ENCODE results near the gene POLL.

The POLL gene

DNA sequence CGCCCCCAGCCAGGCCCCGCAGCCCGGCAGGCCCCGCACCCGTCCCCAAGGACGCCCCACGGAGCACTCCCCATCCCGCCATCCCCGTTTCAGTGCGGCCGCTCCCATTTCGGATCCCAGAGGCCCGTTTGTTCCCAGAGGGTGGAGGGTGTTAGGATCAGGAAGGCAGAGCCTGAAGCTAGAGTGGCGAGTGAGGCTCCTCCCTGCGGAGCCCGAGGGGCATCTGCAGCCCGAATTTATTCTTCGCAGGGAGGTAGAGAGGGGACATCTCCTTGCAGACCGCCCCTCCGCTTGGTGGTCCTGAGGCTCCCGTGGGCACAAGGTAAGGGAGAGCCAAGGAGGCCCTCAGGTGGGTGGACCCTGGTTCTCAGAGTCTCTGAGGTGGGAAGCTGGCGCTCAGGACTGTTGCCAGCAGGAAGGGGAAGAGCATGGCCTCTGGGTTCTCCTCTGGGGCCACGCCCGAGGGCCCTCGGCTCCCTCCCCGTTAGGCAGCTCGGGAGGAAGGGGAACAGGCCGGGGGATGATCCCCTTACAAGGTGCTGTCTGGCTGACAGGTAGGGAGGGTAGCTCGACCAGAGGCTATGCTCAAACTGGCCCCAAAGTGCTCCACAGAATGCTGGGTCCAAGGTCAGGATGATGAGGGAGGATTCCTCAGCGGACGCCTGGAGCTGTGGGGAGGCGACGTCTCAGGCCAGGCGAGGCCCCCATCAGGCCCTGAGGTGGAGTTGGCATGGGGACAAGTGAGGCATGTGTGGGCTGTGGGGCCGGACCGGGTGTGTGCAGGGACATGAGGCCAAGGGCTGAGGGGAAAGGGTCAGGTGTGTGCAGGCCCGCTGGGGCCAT, 17.4 kb downstream of the POLL start:
- Histone ChIP-seq H3K36me3 (ENCODE audit: insufficient read depth, low read length) (no peaks in the 10 kb centered on the region), H3K9me3 (replicated peaks; ENCODE audit: low read length) (no peaks in the 10 kb centered on the region), H3K9ac (ENCODE audit: low read depth, low read length) (peak overlapping the region; percentile 77), H3K4me3 (ENCODE audit: low read length) (peak overlapping the region; percentile 77), H3K4me1 (ENCODE audit: control insufficient read depth, insufficient read depth, low read length) (peaks cover 23% of the 10 kb centered on the region), H3K4me2 (ENCODE audit: low read length) (peak overlapping the region; percentile 99), H3K27me3 (ENCODE audit: control insufficient read depth, insufficient read depth, low read length) (peaks cover 37% of the 10 kb centered on the region)

DNA sequence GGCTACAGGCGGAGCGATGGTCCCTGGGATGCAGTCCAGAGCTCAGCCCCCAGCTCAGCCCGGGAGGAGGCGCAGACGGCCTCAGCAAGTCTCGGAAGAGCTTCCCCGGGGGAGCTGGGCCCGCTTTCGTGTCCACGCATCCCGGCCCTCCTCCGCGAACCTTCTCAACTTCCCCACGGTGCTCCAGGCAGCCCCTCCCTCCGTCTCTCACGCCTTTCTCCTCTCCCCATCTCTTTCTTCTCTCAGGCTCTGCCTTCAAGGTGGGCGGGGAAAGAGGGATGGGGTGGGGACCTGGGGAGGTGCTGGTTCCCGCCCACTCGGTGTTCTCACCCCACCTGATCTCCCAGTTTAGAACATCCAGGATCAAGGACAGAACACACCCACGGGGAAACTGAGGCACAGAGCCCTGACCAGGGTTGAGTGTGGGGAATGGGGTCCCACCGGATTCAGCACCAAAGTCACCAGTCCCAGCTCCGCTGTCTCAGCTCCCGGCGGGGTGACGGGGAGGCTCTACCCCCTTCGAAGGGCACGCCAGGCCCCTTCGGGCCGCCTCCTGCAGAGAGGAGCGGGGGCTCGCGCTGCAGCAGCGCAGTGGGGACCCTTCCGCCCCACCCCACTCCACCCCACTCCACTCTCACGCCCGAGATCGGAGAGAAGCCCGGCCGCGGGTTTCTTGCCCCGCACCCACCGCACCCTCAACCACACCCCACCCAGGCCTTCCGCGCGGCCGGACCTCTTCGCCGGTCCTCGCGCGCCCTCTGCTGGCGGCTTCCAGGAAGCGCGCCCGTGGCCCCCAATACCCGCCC, 18.2 kb downstream of the POLL start:
- Histone ChIP-seq H3K9me3 (replicated peaks; ENCODE audit: low read length) (no peaks in the 10 kb centered on the region), H3K27me3 (ENCODE audit: control insufficient read depth, insufficient read depth, low read length) (peaks cover 41% of the 10 kb centered on the region), H3K9ac (ENCODE audit: low read depth, low read length) (peak overlapping the region; percentile 77), H3K4me2 (ENCODE audit: low read length) (peak overlapping the region; percentile 99), H3K36me3 (ENCODE audit: insufficient read depth, low read length) (no peaks in the 10 kb centered on the region), H3K4me1 (ENCODE audit: control insufficient read depth, insufficient read depth, low read length) (peaks cover 23% of the 10 kb centered on the region), H3K4me3 (ENCODE audit: low read length) (peak overlapping the region; percentile 77)

DNA sequence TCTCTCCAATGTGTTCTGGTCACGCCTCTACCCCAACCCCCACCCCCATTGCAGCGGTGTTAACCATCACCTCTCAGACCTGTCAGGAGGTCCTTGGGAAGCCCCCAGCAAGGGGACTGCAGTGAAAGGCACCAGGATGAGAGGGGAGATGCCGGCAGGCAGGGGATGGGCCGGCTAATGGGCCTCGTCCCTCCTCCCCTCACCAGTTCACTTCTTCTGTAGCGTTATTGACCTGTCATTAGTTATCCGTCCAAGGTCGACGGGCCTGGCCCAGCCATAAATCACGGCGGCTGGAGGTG, 18.8 kb downstream of the POLL start:
- Histone ChIP-seq H3K4me2 (ENCODE audit: low read length) (peak overlapping the region; percentile 99), H3K4me1 (ENCODE audit: control insufficient read depth, insufficient read depth, low read length) (peaks cover 23% of the 10 kb centered on the region), H3K9ac (ENCODE audit: low read depth, low read length) (no peak overlapping the region), H3K27me3 (ENCODE audit: control insufficient read depth, insufficient read depth, low read length) (peaks cover 41% of the 10 kb centered on the region), H3K9me3 (replicated peaks; ENCODE audit: low read length) (no peaks in the 10 kb centered on the region), H3K36me3 (ENCODE audit: insufficient read depth, low read length) (no peaks in the 10 kb centered on the region), H3K4me3 (ENCODE audit: low read length) (peak overlapping the region; percentile 77)

DNA sequence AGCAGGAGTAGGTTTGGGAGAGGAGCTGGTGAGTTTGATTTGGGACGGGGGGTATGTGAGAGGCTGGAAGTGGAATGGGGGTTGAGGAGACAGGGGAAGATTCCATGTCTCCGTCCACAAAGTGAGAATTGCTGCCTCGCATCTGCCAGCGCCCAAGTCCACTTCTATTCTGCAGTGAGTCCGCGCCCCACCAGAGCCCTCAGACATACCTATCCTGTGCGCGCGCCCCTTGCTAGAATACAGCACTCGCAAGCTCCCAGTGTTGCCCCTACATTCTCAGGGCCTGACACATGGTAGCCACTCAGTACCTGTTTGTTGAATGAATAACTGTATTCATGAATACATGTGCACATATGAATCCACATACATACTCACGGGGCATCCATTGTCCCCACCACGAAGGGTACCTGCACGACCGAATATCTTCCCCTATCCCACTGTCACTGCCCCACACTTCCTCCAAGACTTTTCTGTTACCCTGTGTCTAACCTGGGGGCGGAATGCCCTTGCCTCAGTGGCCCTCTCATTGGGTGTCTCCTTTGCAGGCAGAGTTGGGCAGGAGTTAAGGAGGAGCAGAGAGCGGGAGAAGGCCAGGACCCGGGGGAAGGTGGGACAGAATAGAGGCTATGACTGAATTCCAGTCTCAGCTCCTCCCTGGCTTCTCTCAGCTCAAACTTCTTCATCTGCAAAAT, 19.9 kb downstream of the POLL start:
- Histone ChIP-seq H3K9ac (ENCODE audit: low read depth, low read length) (no peak overlapping the region), H3K27me3 (ENCODE audit: control insufficient read depth, insufficient read depth, low read length) (peaks cover 42% of the 10 kb centered on the region), H3K4me1 (ENCODE audit: control insufficient read depth, insufficient read depth, low read length) (peaks cover 23% of the 10 kb centered on the region), H3K4me3 (ENCODE audit: low read length) (no peak overlapping the region), H3K9me3 (replicated peaks; ENCODE audit: low read length) (no peaks in the 10 kb centered on the region), H3K4me2 (ENCODE audit: low read length) (no peak overlapping the region), H3K36me3 (ENCODE audit: insufficient read depth, low read length) (no peaks in the 10 kb centered on the region)

DNA sequence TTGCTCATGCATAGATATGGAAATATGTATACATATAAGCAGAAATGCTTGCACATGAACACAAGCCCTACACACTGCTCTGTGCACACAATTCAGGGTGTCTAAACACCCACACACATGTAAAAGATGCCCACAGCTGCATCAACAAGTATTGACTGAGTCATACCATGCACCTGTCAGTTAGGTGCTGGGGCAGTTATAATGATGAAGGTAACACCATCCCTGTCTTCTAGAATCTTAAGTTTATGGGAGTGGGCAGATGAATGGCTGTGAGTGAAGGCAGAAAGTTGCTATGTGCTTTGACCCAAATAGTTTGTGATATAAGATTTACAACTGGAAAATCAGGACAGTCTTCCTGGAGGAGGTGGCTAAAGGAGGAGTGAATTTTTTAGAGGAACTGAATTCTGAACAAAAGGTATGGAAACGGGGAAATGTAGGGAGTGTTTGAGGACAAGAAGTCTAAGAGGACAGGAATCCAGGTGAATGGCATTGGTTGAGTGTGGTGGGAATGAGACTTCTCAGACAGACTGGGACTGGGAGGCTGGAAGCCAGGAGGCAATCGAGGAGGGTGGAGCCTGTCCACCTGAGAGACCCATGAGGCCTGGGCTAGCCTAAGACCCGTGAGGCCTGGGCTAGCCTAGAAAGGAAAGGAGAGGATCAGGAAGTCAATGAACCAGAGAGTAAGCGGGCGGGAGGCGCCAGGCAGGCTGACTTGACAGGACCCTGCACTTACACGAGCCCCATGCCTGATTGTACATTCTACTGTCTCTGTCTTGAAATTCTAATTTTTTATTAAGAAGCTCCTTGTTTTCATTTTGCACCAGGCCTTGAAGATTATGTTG, 20.7 kb downstream of the POLL start:
- Histone ChIP-seq H3K4me2 (ENCODE audit: low read length) (peak overlapping the region; percentile 74), H3K4me3 (ENCODE audit: low read length) (no peak overlapping the region), H3K27me3 (ENCODE audit: control insufficient read depth, insufficient read depth, low read length) (peaks cover 47% of the 10 kb centered on the region), H3K9ac (ENCODE audit: low read depth, low read length) (no peak overlapping the region), H3K4me1 (ENCODE audit: control insufficient read depth, insufficient read depth, low read length) (peaks cover 23% of the 10 kb centered on the region), H3K9me3 (replicated peaks; ENCODE audit: low read length) (no peaks in the 10 kb centered on the region), H3K36me3 (ENCODE audit: insufficient read depth, low read length) (no peaks in the 10 kb centered on the region)

DNA sequence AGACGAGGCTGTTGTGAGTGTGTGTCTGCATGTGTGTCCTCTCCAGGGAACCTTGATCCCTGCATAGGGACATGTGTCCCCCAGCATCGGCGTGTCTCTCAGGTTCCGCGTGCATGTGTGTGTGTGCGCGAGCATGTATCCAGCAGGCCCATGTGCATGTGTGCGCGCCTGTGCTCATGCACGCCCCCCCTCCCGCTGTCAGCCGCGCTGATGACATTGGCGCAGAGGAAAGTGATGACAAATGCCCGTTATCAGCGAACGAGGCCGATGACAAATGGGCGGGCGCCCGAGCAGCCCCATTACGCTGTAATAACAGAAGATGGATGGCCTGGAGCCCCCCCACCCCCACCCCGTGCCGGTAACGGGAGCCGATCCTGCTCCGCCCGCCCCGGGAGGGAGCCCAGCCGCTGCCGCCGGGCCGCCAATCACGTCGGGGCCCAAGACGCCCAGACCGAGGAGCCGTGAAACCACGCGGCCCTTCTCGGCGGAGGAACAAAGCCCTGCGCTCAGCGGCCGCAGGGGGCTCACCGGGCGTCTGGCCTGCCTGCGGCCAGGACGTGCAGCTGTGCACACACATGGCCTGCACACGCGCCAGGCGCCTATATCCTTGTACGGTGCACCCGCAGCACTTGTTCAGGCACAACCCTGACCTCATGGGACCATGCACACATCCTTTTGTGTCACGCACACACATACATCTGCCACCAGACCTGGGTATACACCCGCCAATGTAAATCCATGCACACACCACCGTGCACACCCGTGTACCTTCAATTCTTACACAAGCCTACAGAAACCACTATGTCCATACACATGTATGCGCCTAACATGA, 21.5 kb downstream of the POLL start:
- Histone ChIP-seq H3K4me1 (ENCODE audit: control insufficient read depth, insufficient read depth, low read length) (peaks cover 23% of the 10 kb centered on the region), H3K36me3 (ENCODE audit: insufficient read depth, low read length) (no peaks in the 10 kb centered on the region), H3K4me3 (ENCODE audit: low read length) (peak overlapping the region; percentile 51), H3K27me3 (ENCODE audit: control insufficient read depth, insufficient read depth, low read length) (peaks cover 47% of the 10 kb centered on the region), H3K9me3 (replicated peaks; ENCODE audit: low read length) (no peaks in the 10 kb centered on the region), H3K9ac (ENCODE audit: low read depth, low read length) (no peak overlapping the region), H3K4me2 (ENCODE audit: low read length) (peak overlapping the region; percentile 74)

DNA sequence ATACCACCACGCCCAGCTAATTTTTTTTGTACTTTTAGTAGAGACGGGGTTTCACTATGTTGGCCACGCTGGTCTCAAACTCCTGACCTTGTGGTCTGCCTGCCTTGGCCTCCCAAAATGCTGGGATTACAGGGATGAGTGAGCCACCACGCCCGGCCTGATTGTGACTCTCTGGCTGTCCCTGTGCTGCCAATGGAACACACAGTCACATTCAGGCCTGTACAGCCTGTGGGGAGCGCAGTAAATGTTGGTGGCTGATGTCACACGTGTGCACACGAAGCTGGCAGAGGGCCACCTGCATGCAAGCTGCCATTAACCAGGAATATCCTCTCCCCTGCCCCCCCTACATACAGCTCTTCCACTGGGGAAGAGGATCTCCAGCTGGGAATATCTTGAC, 22.1 kb downstream of the POLL start:
- no peak overlapping the region for H3K9ac ChIP-seq (ENCODE audit: low read depth, low read length)
- H3K27me3 ChIP-seq (ENCODE audit: control insufficient read depth, insufficient read depth, low read length): peaks cover 47% of the 10 kb centered on the region

DNA sequence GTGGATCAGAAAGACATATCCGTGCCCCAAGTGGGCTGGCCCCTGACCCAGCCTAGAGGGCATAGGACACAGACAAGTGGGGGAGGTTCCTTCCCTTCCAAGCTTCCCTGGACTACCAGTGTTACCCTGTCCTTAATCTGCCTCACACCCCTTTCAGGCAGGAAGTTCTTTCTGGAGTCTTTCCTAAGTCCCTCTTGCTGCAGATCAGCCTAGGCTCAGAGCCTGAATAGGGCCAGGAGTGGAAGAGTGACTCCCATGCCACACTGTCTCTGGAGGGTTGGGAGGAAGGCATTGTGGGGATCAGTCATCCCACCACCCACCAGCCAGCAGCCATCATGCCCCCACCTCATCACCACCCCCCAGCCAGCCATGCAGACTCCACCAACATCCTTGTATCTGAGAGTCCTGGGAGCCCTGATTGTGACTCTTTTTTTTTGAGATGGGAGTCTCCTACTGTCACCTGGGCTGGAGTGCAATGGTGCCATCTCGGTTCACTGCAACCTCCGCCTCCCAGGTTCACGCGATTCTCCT, 22.6 kb downstream of the POLL start:
- no peaks in the 10 kb centered on the region for H3K9me3 ChIP-seq (replicated peaks; ENCODE audit: low read length)
- H3K4me1 ChIP-seq (ENCODE audit: control insufficient read depth, insufficient read depth, low read length): peaks cover 15% of the 10 kb centered on the region
- H3K4me3 ChIP-seq (ENCODE audit: low read length): no peak overlapping the region
- no peak overlapping the region for H3K4me2 ChIP-seq (ENCODE audit: low read length)
- no peaks in the 10 kb centered on the region for H3K36me3 ChIP-seq (ENCODE audit: insufficient read depth, low read length)
- H3K27me3 ChIP-seq (ENCODE audit: control insufficient read depth, insufficient read depth, low read length): peaks cover 47% of the 10 kb centered on the region
- no peak overlapping the region for H3K9ac ChIP-seq (ENCODE audit: low read depth, low read length)

More for the DNA sequence above, 22.1 kb downstream of the POLL start:
- no peaks in the 10 kb centered on the region for H3K9me3 ChIP-seq (replicated peaks; ENCODE audit: low read length)
- no peaks in the 10 kb centered on the region for H3K36me3 ChIP-seq (ENCODE audit: insufficient read depth, low read length)
- H3K4me1 ChIP-seq (ENCODE audit: control insufficient read depth, insufficient read depth, low read length): peaks cover 20% of the 10 kb centered on the region
- peak overlapping the region; percentile 74 for H3K4me2 ChIP-seq (ENCODE audit: low read length)
- no peak overlapping the region for H3K4me3 ChIP-seq (ENCODE audit: low read length)

DNA sequence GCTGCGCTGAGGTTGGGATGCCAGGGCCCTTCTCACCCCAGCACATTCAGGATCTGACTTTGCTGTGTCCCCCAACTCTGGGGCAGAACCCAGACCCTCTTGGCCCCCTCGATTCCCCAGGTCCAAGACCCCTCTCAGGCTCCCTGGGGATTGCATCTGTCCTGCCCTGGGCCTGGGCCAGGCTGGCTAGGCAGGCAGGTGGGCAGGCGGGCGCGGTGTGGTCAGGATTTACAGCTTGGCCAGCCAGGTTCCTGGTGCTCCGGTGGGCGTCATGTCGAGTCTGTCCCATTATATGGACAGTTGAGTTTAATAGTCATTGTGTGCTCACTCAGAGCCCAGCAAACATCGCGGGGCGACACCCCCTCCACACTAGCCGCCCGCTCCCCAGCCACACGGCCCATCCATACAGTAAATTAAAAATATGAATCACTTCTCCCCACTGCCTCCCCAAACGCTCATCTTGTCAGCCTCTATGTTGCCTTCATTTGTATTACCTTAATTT, 23.5 kb downstream of the POLL start:
- Histone ChIP-seq H3K4me2 (ENCODE audit: low read length) (no peak overlapping the region), H3K36me3 (ENCODE audit: insufficient read depth, low read length) (no peaks in the 10 kb centered on the region), H3K27me3 (ENCODE audit: control insufficient read depth, insufficient read depth, low read length) (peaks cover 45% of the 10 kb centered on the region), H3K9me3 (replicated peaks; ENCODE audit: low read length) (no peaks in the 10 kb centered on the region), H3K9ac (ENCODE audit: low read depth, low read length) (no peak overlapping the region), H3K4me3 (ENCODE audit: low read length) (no peak overlapping the region), H3K4me1 (ENCODE audit: control insufficient read depth, insufficient read depth, low read length) (peaks cover 9% of the 10 kb centered on the region)

DNA sequence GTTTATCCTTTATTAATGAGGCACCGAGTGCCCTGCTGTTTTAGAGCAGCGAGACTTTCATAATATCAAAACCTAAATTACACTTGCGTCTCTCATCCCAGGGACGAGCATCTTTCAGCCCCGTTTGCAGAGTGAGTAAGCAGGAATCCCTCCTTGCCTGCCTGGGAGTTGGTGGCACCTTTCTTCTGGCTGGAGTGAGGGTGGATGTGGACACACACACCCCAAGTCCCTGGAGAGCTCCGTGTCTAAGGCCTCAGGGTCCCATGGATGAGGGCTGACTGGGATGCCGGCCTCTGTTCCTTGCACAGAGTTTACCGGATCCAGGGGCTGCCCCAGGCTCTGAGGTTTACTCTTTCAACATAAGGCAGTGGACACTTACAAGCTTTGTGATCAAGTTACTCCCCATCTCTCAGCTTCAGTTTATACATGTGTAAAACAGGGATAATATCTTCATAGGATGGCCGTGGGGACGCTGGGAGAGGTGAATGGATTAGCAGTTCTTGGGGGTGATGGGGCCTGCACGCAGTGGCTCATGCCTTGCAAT, 24.5 kb downstream of the POLL start:
- H3K4me1 ChIP-seq (ENCODE audit: control insufficient read depth, insufficient read depth, low read length): peaks cover 8% of the 10 kb centered on the region
- H3K4me2 ChIP-seq (ENCODE audit: low read length): no peak overlapping the region
- H3K36me3 ChIP-seq (ENCODE audit: insufficient read depth, low read length): no peaks in the 10 kb centered on the region
- H3K27me3 ChIP-seq (ENCODE audit: control insufficient read depth, insufficient read depth, low read length): peaks cover 38% of the 10 kb centered on the region
- H3K9ac ChIP-seq (ENCODE audit: low read depth, low read length): no peak overlapping the region
- H3K9me3 ChIP-seq (replicated peaks; ENCODE audit: low read length): no peaks in the 10 kb centered on the region
- no peak overlapping the region for H3K4me3 ChIP-seq (ENCODE audit: low read length)
